ENCODE results near the gene ACER1.

- TF ChIP-seq REST (IDR thresholded peaks at IDR 0.05; ENCODE audit: insufficient read depth in 1 of 2, low read depth in 2 of 2, low read length in 2 of 2) (no peak), POLR2AphosphoS5 (IDR thresholded peaks at IDR 0.05; ENCODE audit: low read depth, low read length) (no peak), TAF1 (IDR thresholded peaks at IDR 0.05; ENCODE audit: borderline replicate concordance, insufficient read depth, low read length) (no peak)
These were observed 44.7 kb downstream of the ACER1 start for GRCh38 chr19:6288737-6289136.
